GM12801 (cell line): ENCODE measurements around the gene KAT6B.

Experiments
- TF ChIP-seq, protein P1 (sequence below): IDR thresholded peaks from one replicate; pipeline ENCODE4 v1.5.1; 2011; ENCODE audit warnings: control low read depth; ENCODE audit not compliant: insufficient read length; ENCODE audit errors: extremely low read depth

Gene KAT6B

GRCh38 chr10:75030371-75030770, 204.0 kb downstream of the KAT6B start:
- TF ChIP-seq, protein P1, sequence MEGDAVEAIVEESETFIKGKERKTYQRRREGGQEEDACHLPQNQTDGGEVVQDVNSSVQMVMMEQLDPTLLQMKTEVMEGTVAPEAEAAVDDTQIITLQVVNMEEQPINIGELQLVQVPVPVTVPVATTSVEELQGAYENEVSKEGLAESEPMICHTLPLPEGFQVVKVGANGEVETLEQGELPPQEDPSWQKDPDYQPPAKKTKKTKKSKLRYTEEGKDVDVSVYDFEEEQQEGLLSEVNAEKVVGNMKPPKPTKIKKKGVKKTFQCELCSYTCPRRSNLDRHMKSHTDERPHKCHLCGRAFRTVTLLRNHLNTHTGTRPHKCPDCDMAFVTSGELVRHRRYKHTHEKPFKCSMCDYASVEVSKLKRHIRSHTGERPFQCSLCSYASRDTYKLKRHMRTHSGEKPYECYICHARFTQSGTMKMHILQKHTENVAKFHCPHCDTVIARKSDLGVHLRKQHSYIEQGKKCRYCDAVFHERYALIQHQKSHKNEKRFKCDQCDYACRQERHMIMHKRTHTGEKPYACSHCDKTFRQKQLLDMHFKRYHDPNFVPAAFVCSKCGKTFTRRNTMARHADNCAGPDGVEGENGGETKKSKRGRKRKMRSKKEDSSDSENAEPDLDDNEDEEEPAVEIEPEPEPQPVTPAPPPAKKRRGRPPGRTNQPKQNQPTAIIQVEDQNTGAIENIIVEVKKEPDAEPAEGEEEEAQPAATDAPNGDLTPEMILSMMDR = no peak

- TF ChIP-seq, protein P1 = no peak
Measured at GRCh38 chr10:75032119-75032518, 205.7 kb downstream of the KAT6B start.

DNA sequence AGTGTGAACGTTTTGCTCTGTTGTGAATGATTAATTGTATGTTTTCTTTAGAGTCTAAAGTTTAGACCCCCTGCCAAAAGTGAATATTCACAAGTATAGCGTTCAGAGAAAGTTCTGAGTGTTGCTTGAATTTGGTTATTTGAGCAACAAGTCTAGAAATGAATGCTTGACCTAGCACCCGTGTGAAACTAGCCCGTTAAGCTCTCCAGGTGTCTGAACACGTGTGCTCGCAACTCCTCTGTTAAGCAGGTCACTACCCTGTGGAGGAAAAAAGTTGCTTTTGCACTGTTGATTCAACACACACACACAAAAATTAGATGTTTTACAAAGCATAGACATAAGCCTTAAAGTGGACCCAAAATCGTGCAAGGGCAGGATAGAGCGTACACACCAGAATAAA, 206.4 kb downstream of the KAT6B start:
- TF ChIP-seq, protein P1 = no peak

DNA sequence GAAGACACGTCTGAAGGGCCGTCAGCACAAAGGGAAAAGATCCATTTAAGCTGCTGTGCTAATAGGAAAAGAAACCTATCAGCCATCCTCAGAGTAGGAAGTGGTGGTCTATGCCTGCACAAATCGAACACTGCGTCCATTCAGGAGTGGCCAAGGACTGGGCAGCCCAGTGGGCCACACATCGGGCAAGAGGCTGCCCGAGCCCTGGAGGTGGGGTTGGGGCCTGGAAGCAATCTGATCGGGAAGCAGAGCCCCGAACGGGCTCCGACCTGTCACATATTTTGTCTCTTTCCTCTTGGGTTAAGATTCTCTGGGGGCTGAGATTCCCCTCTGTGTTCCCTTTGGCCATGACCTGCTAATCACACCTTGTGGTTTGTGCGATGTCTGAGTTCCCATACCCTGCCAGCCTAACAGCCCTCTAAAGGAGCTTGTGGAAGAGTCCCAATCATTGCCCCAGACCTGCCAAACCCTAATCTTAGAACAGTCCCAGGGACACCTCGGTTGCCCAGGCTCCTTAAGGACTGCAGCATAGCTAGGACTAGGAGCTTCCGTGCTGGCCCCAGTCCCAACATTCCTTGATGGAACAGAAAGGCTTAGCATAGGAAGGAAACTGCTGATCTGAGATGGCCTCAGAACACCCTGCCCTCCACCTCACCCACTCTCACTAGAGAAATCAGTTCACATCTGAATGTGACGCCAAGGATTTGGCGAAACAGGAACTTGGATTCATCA, 207.2 kb downstream of the KAT6B start:
- TF ChIP-seq, protein P1 = no peak

GRCh38 chr10:75034131-75034512, 207.7 kb downstream of the KAT6B start:
- TF ChIP-seq, protein P1 = no peak

DNA sequence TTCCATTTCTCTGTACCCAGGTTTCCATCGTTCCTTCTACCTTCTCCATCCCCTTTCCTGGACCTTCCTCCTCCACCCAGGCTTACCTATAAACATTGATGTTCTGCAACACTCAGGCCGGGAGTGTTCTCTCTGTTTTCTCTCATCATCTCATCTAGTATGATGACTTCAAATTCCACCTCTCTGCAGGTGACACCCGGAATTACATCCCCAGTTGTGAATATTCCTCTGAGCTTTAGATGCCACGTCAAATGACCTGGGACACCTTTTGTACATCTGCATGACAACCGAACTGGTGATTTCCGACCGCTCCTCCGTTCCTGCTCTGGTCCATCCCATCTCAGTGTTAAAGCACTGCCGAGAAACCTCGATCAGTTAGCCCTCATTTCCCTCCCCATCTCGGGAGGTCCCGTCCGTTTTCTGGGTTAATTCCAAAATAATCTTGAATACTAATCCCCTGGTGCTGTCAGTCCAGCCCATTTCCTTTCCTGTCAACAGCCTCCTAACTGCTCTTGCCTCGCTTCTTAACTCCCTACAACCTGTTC, 208.4 kb downstream of the KAT6B start:
- TF ChIP-seq, protein P1 = no peak

GRCh38 chr10:75035975-75036708, 209.7 kb downstream of the KAT6B start:
- TF ChIP-seq, protein P1 = no peak
